CD4-positive, alpha-beta memory T cell (primary cell): ENCODE data around the gene TMEM156. TPM values are rescaled to one million over a fixed set of nuclear protein-coding genes. Genes with fewer than 3 reads are reported as not detected.

Experiments used
- CTCF ChIA-PET: fragments of 350-600 bp; sonication (Branson Sonifier 250); formaldehyde crosslinking; loops from one replicate; lab custom pipeline; 2021; ENCODE audit warnings: inconsistent platforms; ENCODE audit not compliant: partially characterized antibody; lab: Charles Lee
- POLR2A ChIA-PET: fragments of 350-600 bp; sonication (Branson Sonifier 250); formaldehyde crosslinking; loops from one replicate; lab custom pipeline; 2021; ENCODE audit not compliant: partially characterized antibody; lab: Charles Lee
- DNase-seq, 5 donors: peaks; one replicate each; pipeline versions ENCODE4 v3.0.0 to v3.0.0-alpha.2; 2020 to 2022; ENCODE audit warnings: mixed read lengths in 1 of 5
- H3K27ac ChIP-seq: one replicate; pipeline ENCODE4 v1.7.0; 2013; ENCODE audit warnings: low read depth, low read length
- H3K27me3 ChIP-seq: 2 replicates; pipeline ENCODE4 v1.7.0; 2013; ENCODE audit warnings: mild to moderate bottlenecking, low read length, moderate library complexity; ENCODE audit not compliant: insufficient read depth
- H3K36me3 ChIP-seq: 2 replicates; pipeline ENCODE4 v1.7.0; 2013; ENCODE audit warnings: mild to moderate bottlenecking, low read length, moderate library complexity; ENCODE audit not compliant: insufficient read depth
- H3K4me1 ChIP-seq: 2 replicates; pipeline ENCODE4 v1.7.0; 2013; ENCODE audit warnings: mild to moderate bottlenecking, low read length, moderate library complexity; ENCODE audit not compliant: insufficient read depth
- H3K4me3 ChIP-seq, 2 donors: one replicate each; pipeline ENCODE4 v1.7.0; 2013; ENCODE audit warnings: low read length in 2 of 2, mild to moderate bottlenecking in 1 of 2
- H3K9me3 ChIP-seq, 2 donors: one replicate each; pipeline ENCODE4 v1.7.0; 2013; ENCODE audit warnings: low read length in 2 of 2, control low read depth in 1 of 2; ENCODE audit not compliant: control insufficient read depth in 1 of 2
- H3K27ac Mint-ChIP-seq, 7 donors: one replicate each; pipeline ENCODE4 v1.8.0; 2020 to 2021; ENCODE audit warnings: mixed read lengths in 7 of 7, mild to moderate bottlenecking in 6 of 7, inconsistent platforms in 3 of 7, moderate library complexity in 3 of 7
- H3K27me3 Mint-ChIP-seq, 2 donors: one replicate each; pipeline ENCODE4 v1.8.0; 2020 to 2021; ENCODE audit warnings: mixed read lengths in 2 of 2
- H3K36me3 Mint-ChIP-seq, 2 donors: one replicate each; pipeline ENCODE4 v1.8.0; 2020 to 2021; ENCODE audit warnings: mixed read lengths in 2 of 2, inconsistent platforms in 1 of 2, mild to moderate bottlenecking in 1 of 2
- H3K4me1 Mint-ChIP-seq, 4 donors: one replicate each; pipeline ENCODE4 v1.8.0; 2020 to 2021; ENCODE audit warnings: mixed read lengths in 4 of 4, mild to moderate bottlenecking in 1 of 4
- H3K4me3 Mint-ChIP-seq, 8 donors: one replicate each; pipeline ENCODE4 v1.8.0; 2020 to 2021; ENCODE audit warnings: mixed read lengths in 8 of 8, mild to moderate bottlenecking in 7 of 8, moderate library complexity in 6 of 8, inconsistent platforms in 3 of 8
- H3K9me3 Mint-ChIP-seq, 8 donors: one replicate each; pipeline ENCODE4 v1.8.0; 2020 to 2021; ENCODE audit warnings: mixed read lengths in 8 of 8, mild to moderate bottlenecking in 5 of 8, inconsistent platforms in 3 of 8, moderate library complexity in 1 of 8
- intact Hi-C: fragments of 100-400 bp; cut with micrococcal nuclease; formaldehyde crosslinking; loops from one replicate; pipeline ENCODE4 v1.15.1; 2023
- polyA plus RNA-seq, 2 donors: library from polyadenylated mRNA; unstranded; fragments of 300-500 nt; fragmentation: Illumina TruSeq; gene quantifications; one replicate each; pipeline ENCODE4 v1.2.3, GENCODE V29; 2021
- total RNA-seq, 2 experiments: library from RNA; stranded (reverse); gene quantifications; one replicate each; pipeline ENCODE4 v1.2.3, GENCODE V29; 2021

The TMEM156 gene
- total and polyA plus RNA-seq, 4 experiments from 2014 or later, result 16.8 to 53.1 (median 32.8) TPM

DNA sequence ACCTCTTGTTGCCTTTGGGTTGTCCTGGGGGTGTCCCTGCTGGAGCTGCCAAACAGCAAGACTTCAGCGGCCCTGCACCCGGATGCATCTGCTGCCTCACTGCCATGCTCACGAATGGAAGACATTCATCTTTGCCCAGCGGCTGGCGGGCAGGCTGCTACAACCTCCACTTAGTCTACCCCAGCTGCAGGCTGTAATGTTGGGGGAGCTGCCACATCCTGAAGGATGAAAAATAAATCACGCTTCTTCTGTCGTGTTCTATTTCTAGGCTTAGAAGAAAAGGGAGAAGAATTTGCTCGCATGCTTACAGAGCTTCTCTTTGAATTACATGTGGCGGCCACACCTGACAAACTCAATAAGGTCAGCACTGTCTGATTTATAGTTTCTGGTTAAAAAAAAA lies 103.2 kb downstream of the TMEM156 start:
- Mint-ChIP-seq H3K4me1 (no peaks in the 10 kb centered on the region), H3K27me3 (no peaks in the 10 kb centered on the region), H3K9me3 (no peaks in the 10 kb centered on the region), H3K36me3 (no peaks in the 10 kb centered on the region), H3K27ac (no peak overlapping the region), H3K4me3 (no peak overlapping the region)
- H3K36me3 ChIP-seq, result no peaks in the 10 kb centered on the region
- CTCF ChIA-PET, result interaction anchor here (0.9 to 1.3 kb wide), 2 partner anchors 24 to 39 kb away, joined by 3 read pairs; no protein-coding TSS in a partner anchor
- H3K27ac ChIP-seq, result no peak overlapping the region
- POLR2A ChIA-PET, result no interaction called here
- H3K27me3 ChIP-seq, result no peaks in the 10 kb centered on the region
- H3K4me3 ChIP-seq, result no peak overlapping the region
- H3K4me1 ChIP-seq, result no peaks in the 10 kb centered on the region
- no peak for DNase-seq
- intact Hi-C loops, result no loop called here
- H3K9me3 ChIP-seq, result no peaks in the 10 kb centered on the region

DNA sequence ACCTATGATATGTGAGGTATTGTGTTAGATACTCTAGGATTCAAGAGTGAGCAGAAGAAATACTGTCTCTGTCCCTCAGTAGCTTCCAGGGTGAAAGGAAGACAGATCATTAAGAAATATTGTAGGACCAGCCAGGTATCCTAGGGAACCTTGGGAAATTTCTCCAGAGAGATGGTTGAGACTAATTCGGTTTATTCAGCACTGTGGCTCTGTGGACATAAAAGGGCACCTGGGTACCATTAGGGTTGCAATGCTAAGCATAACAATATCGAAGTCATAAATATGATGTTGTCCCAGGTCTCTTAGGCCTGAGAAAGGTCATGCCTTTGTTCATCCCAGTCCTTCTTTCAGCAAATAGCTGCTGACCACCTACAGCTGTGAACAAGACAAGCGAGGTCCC lies 103.6 kb downstream of the TMEM156 start:
- no peak overlapping the region for H3K4me3 Mint-ChIP-seq
- DNase-seq, result no peak
- Histone ChIP-seq H3K9me3 (no peaks in the 10 kb centered on the region), H3K27ac (no peak overlapping the region), H3K27me3 (no peaks in the 10 kb centered on the region), H3K36me3 (no peaks in the 10 kb centered on the region), H3K4me3 (no peak overlapping the region), H3K4me1 (no peaks in the 10 kb centered on the region)
- CTCF ChIA-PET, result interaction anchor here (0.9 to 1.3 kb wide), 2 partner anchors 24 to 38 kb away, joined by 3 read pairs; no protein-coding TSS in a partner anchor
- no peaks in the 10 kb centered on the region for H3K9me3 Mint-ChIP-seq
- intact Hi-C loops, result no loop called here
- no peaks in the 10 kb centered on the region for H3K36me3 Mint-ChIP-seq
- no peaks in the 10 kb centered on the region for H3K27me3 Mint-ChIP-seq
- POLR2A ChIA-PET, result no interaction called here
- H3K4me1 Mint-ChIP-seq, result no peaks in the 10 kb centered on the region
- no peak overlapping the region for H3K27ac Mint-ChIP-seq

DNA sequence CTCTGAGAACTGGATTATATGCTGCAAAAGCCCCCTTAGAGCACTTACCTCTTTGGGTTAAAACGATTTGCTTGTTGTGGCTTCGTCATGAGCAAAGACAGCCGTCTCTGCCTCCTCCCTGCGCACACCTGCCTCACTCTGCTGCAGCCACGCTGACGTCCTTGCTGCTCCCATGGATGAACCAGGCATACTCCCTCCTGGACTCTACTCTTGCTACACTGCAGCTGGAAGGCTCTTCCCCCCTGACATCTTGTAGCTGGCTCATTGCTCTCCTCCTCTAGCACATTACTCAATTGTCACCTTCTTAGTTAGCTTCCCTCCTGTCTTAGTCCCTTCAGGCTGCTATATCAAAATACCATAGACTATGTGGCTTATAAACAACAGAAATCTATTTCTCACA lies 105.3 kb downstream of the TMEM156 start:
- Histone ChIP-seq H3K9me3 (no peaks in the 10 kb centered on the region), H3K27ac (no peak overlapping the region), H3K27me3 (no peaks in the 10 kb centered on the region), H3K4me3 (no peak overlapping the region), H3K36me3 (no peaks in the 10 kb centered on the region), H3K4me1 (no peaks in the 10 kb centered on the region)
- intact Hi-C loops, result no loop called here
- no peak for DNase-seq
- no peak overlapping the region for H3K4me3 Mint-ChIP-seq
- no peaks in the 10 kb centered on the region for H3K9me3 Mint-ChIP-seq
- no peaks in the 10 kb centered on the region for H3K27me3 Mint-ChIP-seq
- H3K36me3 Mint-ChIP-seq, result no peaks in the 10 kb centered on the region
- ChIA-PET POLR2A (interaction anchor here (0.6 kb wide), 1 partner anchor 398 kb away, joined by 3 read pairs; no protein-coding TSS in a partner anchor), CTCF (interaction anchor here (0.8 to 1.5 kb wide), 3 partner anchors 12 to 208 kb away, joined by 3 to 4 read pairs (median 3); no protein-coding TSS in a partner anchor)
- peaks cover 0 to 2% (median 0%) of the 10 kb centered on the region in 4 donors for H3K4me1 Mint-ChIP-seq
- H3K27ac Mint-ChIP-seq, result peak overlapping the region in 1 of 7 donors; percentile 6

GRCh38 chr4:38925492-38926413 lies 106.5 kb downstream of the TMEM156 start:
- no peak overlapping the region for H3K27ac Mint-ChIP-seq
- peaks cover 0 to 2% (median under 1%) of the 10 kb centered on the region in 4 donors for H3K4me1 Mint-ChIP-seq
- H3K36me3 Mint-ChIP-seq, result no peaks in the 10 kb centered on the region
- no peaks in the 10 kb centered on the region for H3K9me3 Mint-ChIP-seq
- no peaks in the 10 kb centered on the region for H3K27me3 Mint-ChIP-seq
- ChIA-PET CTCF (interaction anchor here (0.8 to 1.2 kb wide), 3 partner anchors 11 to 144 kb away, joined by 3 to 4 read pairs (median 3); no protein-coding TSS in a partner anchor), POLR2A (no interaction called here)
- no peak for DNase-seq
- Histone ChIP-seq H3K9me3 (no peaks in the 10 kb centered on the region), H3K4me1 (no peaks in the 10 kb centered on the region), H3K4me3 (no peak overlapping the region), H3K36me3 (no peaks in the 10 kb centered on the region), H3K27me3 (no peaks in the 10 kb centered on the region), H3K27ac (no peak overlapping the region)
- intact Hi-C loops, result no loop called here
- H3K4me3 Mint-ChIP-seq, result no peak overlapping the region

- H3K27me3 Mint-ChIP-seq, result no peaks in the 10 kb centered on the region
- CTCF ChIA-PET, result interaction anchor here (0.7 to 1.1 kb wide), 3 partner anchors 11 to 211 kb away, joined by 3 to 4 read pairs (median 3); no protein-coding TSS in a partner anchor
- DNase-seq, result no peak
Observed at GRCh38 chr4:38924353-38924752, 107.9 kb downstream of the TMEM156 start.

DNA sequence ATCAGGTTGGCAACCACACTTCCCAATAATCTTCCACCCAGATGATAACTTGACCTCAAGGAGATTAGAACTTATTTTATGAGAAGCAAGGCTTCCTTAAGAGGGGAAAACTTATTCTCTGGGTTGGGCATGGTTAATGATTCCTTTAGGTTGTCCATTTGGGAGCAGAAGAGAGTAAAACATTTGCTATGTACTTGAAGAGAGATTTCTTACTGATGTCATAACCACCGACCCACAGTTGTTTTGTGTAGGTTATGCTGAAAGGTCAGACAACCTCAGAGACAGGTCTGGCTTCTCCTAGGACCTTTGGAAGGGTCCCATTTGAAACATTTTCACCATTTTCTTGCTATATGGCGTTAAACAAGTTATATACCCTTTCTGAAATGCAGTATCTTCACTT lies 108.5 kb downstream of the TMEM156 start:
- no peaks in the 10 kb centered on the region for H3K27me3 ChIP-seq
- no peak overlapping the region for H3K27ac Mint-ChIP-seq
- H3K27me3 Mint-ChIP-seq, result no peaks in the 10 kb centered on the region
- no peaks in the 10 kb centered on the region for H3K36me3 ChIP-seq
- peaks cover 0 to 5% (median 2%) of the 10 kb centered on the region in 4 donors for H3K4me1 Mint-ChIP-seq
- POLR2A ChIA-PET, result interaction anchor here (1.0 kb wide), 1 partner anchor 11 kb away, joined by 3 read pairs; no protein-coding TSS in a partner anchor
- CTCF ChIA-PET, result interaction anchor here (0.7 to 1.1 kb wide), 2 partner anchors 21 to 211 kb away, joined by 3 to 4 read pairs; no protein-coding TSS in a partner anchor
- no peaks in the 10 kb centered on the region for H3K36me3 Mint-ChIP-seq
- no peaks in the 10 kb centered on the region for H3K9me3 Mint-ChIP-seq
- no peaks in the 10 kb centered on the region for H3K4me1 ChIP-seq
- intact Hi-C loops, result no loop called here
- no peaks in the 10 kb centered on the region for H3K9me3 ChIP-seq
- no peak overlapping the region for H3K4me3 Mint-ChIP-seq
- no peak overlapping the region for H3K27ac ChIP-seq
- no peak for DNase-seq
- no peak overlapping the region for H3K4me3 ChIP-seq

More at GRCh38 chr4:38924353-38924752, 107.9 kb downstream of the TMEM156 start:
- no peaks in the 10 kb centered on the region for H3K36me3 ChIP-seq
- no peaks in the 10 kb centered on the region for H3K36me3 Mint-ChIP-seq
- H3K27ac Mint-ChIP-seq, result no peak overlapping the region
- intact Hi-C loops, result no loop called here
- H3K9me3 ChIP-seq, result no peaks in the 10 kb centered on the region
- no peak overlapping the region for H3K27ac ChIP-seq
- POLR2A ChIA-PET, result interaction anchor here (1.0 kb wide), 1 partner anchor 11 kb away, joined by 3 read pairs; no protein-coding TSS in a partner anchor
- H3K4me3 Mint-ChIP-seq, result no peak overlapping the region
- peaks cover 0 to 5% (median 2%) of the 10 kb centered on the region in 4 donors for H3K4me1 Mint-ChIP-seq
- H3K27me3 ChIP-seq, result no peaks in the 10 kb centered on the region
- H3K9me3 Mint-ChIP-seq, result no peaks in the 10 kb centered on the region
- H3K4me3 ChIP-seq, result no peak overlapping the region
- no peaks in the 10 kb centered on the region for H3K4me1 ChIP-seq

GRCh38 chr4:38921151-38921550 lies 111.1 kb downstream of the TMEM156 start:
- H3K4me1 Mint-ChIP-seq, result peaks cover 0 to 5% (median 2%) of the 10 kb centered on the region in 4 donors
- no peaks in the 10 kb centered on the region for H3K4me1 ChIP-seq
- H3K36me3 Mint-ChIP-seq, result no peaks in the 10 kb centered on the region
- H3K27me3 Mint-ChIP-seq, result no peaks in the 10 kb centered on the region
- H3K4me3 Mint-ChIP-seq, result no peak overlapping the region
- no peaks in the 10 kb centered on the region for H3K36me3 ChIP-seq
- intact Hi-C loops, result no loop called here
- H3K9me3 Mint-ChIP-seq, result no peaks in the 10 kb centered on the region
- H3K27me3 ChIP-seq, result no peaks in the 10 kb centered on the region
- no peak overlapping the region for H3K4me3 ChIP-seq
- CTCF ChIA-PET, result interaction anchor here (1.0 kb wide), 1 partner anchor 21 kb away, joined by 3 read pairs; no protein-coding TSS in a partner anchor
- no peaks in the 10 kb centered on the region for H3K9me3 ChIP-seq
- no peak overlapping the region for H3K27ac ChIP-seq
- DNase-seq, result no peak
- H3K27ac Mint-ChIP-seq, result no peak overlapping the region
- POLR2A ChIA-PET, result no interaction called here
